GM18519 (cell line): ENCODE results near the gene CDH4.

ENCODE experiments used
- ATAC-seq: cut with Tn5 transposase; IDR thresholded peaks from one replicate; pipeline ENCODE4 v1.9.1; 2021; ENCODE audit warnings: mild to moderate bottlenecking, moderate library complexity; ENCODE audit not compliant: unreplicated experiment, low FRiP score

The CDH4 gene

GRCh38 chr20:61919239-61919638 lies 667.2 kb downstream of the CDH4 start:
- ATAC-seq, result no peak

- ATAC-seq, result no peak
These were observed 667.8 kb downstream of the CDH4 start for GRCh38 chr20:61919675-61920365.

- no peak for ATAC-seq
These were observed 670.4 kb downstream of the CDH4 start for GRCh38 chr20:61922411-61922810.

- ATAC-seq, result no peak
These were observed 670.9 kb downstream of the CDH4 start for GRCh38 chr20:61922936-61923335.

- ATAC-seq, result no peak
These were observed 671.5 kb downstream of the CDH4 start for GRCh38 chr20:61923371-61924166.

- no peak for ATAC-seq
These were observed 672.3 kb downstream of the CDH4 start for GRCh38 chr20:61924211-61924857.

GRCh38 chr20:61924858-61925554 lies 672.9 kb downstream of the CDH4 start:
- ATAC-seq, result no peak

- no peak for ATAC-seq
These were observed 673.6 kb downstream of the CDH4 start for GRCh38 chr20:61925555-61926252.

GRCh38 chr20:61926253-61926613 lies 674.2 kb downstream of the CDH4 start:
- no peak for ATAC-seq

GRCh38 chr20:61926796-61927192 lies 674.7 kb downstream of the CDH4 start:
- no peak for ATAC-seq

GRCh38 chr20:61927193-61927825 lies 675.2 kb downstream of the CDH4 start:
- no peak for ATAC-seq

- ATAC-seq, result no peak
These were observed 675.9 kb downstream of the CDH4 start for GRCh38 chr20:61927826-61928541.

GRCh38 chr20:61929561-61929960 lies 677.5 kb downstream of the CDH4 start:
- ATAC-seq, result no peak

GRCh38 chr20:61929971-61930666 lies 678.1 kb downstream of the CDH4 start:
- no peak for ATAC-seq

GRCh38 chr20:61930776-61931475 lies 678.9 kb downstream of the CDH4 start:
- ATAC-seq, result no peak

GRCh38 chr20:61931476-61932198 lies 679.6 kb downstream of the CDH4 start:
- no peak for ATAC-seq

- no peak for ATAC-seq
These were observed 680.1 kb downstream of the CDH4 start for GRCh38 chr20:61932199-61932592.
